ENCODE results near the gene FAM83G.
"Not testable (repeated sequence)": the region's sequence is repeated elsewhere in the genome, so short reads cannot be mapped to it uniquely, and the experiment has no call there.

Gene FAM83G

DNA sequence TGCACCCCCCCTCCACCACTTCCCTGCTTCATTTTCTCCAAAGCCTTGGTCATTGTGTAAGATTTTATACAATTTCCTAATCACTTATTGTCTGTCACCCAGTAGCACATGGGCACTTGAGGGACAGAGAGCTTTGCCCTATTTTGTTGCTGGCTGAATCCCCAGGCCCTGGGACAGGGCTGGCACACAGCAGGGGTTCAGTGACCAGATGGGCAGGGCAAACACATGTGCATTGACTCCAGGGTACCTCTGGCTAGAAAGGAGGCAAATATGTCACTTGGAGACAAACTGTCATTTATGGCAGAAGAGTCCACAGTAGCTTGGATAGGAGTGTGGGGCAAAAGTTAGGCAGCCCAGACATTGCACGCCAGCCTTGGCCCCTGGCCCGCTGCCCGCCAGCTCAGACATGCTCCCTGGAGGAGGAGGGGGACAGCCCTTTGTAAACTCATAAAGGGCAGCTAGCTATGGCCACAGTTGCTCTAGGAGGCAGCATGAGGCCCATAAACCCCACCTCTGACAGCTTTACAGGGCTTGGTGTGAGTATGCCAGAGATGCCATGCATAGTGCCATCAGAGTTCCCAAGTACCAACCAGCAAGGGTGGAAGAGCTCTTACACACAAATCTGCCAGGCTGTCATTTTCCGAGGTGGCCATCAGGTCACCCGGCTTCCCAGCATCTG, 26.3 kb upstream of the FAM83G start:
- no CpG with 5 or more reads among the region's 5 CpGs for WGBS
- H4K8ac ChIP-seq (ENCODE audit: low read length); H2BK120ac ChIP-seq (ENCODE audit: low read depth, low read length); H3K18ac ChIP-seq (ENCODE audit: low read depth in 1 of 2, low read length in 2 of 2); H3K79me1 ChIP-seq (replicated peaks; ENCODE audit: low read length, poor library complexity, severe bottlenecking); H3K4me1 ChIP-seq (ENCODE audit: control insufficient read depth, insufficient read depth, low read depth, low read length); H4K91ac ChIP-seq (ENCODE audit: low read length); H3K4me2 ChIP-seq (ENCODE audit: low read length, poor library complexity, severe bottlenecking); H2BK12ac ChIP-seq (ENCODE audit: low read length in 2 of 2); H3K23ac ChIP-seq (ENCODE audit: low read length in 2 of 2); H2AK5ac ChIP-seq (ENCODE audit: low read length, severe bottlenecking); H2AFZ ChIP-seq (ENCODE audit: low read depth, low read length); H2BK15ac ChIP-seq (ENCODE audit: low read depth, poor library complexity, severe bottlenecking); H3K9me3 ChIP-seq (ENCODE audit: control insufficient read depth, low read length); H3K9ac ChIP-seq (ENCODE audit: low read length); H3K36me3 ChIP-seq (ENCODE audit: control insufficient read depth in 1 of 2, insufficient read depth in 2 of 2, low read depth in 1 of 2, low read length in 2 of 2); H3K4ac ChIP-seq (ENCODE audit: low read depth in 1 of 2, low read length in 2 of 2); DNase-seq; H2BK5ac ChIP-seq (ENCODE audit: low read depth, low read length, poor library complexity, severe bottlenecking); H3K27ac ChIP-seq (ENCODE audit: low read length, poor library complexity, severe bottlenecking); H3K4me3 ChIP-seq (ENCODE audit: insufficient read depth in 1 of 2, low read depth in 1 of 2, low read length in 2 of 2); H3K27me3 ChIP-seq (ENCODE audit: control insufficient read depth in 1 of 2, insufficient read depth in 1 of 2, low read length in 2 of 2); H3K14ac ChIP-seq (ENCODE audit: low read length in 2 of 2): not testable (repeated sequence)

DNA sequence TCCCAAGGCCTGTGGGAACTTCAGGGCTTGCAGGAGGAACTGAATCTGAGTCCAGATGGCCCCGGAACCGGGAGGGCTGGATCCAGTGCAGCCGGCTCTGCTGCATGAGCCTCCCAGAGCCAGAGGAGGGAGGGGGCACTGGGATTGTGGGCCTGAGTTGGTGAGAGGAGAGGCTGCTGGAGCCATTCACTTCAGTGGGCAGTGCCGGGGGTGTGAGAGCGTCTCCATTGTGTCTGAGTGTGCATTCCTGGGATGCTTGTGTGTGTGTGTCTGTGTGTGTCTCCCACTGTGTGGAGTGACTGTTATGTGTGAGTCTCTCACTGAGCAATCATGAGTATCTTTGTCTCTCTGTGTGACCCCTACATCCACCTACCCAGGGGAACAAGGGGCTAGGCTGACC, 25.2 kb upstream of the FAM83G start:
- not testable (repeated sequence) for H3K23ac ChIP-seq (ENCODE audit: low read length in 2 of 2); H3K14ac ChIP-seq (ENCODE audit: low read length in 2 of 2); H3K27ac ChIP-seq (ENCODE audit: low read length, poor library complexity, severe bottlenecking); H3K4ac ChIP-seq (ENCODE audit: low read depth in 1 of 2, low read length in 2 of 2); H2BK120ac ChIP-seq (ENCODE audit: low read depth, low read length); H3K4me1 ChIP-seq (ENCODE audit: control insufficient read depth, insufficient read depth, low read depth, low read length); H3K9ac ChIP-seq (ENCODE audit: low read length); H2BK12ac ChIP-seq (ENCODE audit: low read length in 2 of 2); H4K8ac ChIP-seq (ENCODE audit: low read length); H2BK15ac ChIP-seq (ENCODE audit: low read depth, poor library complexity, severe bottlenecking); H3K4me3 ChIP-seq (ENCODE audit: insufficient read depth in 1 of 2, low read depth in 1 of 2, low read length in 2 of 2); H3K9me3 ChIP-seq (ENCODE audit: control insufficient read depth, low read length); H3K79me1 ChIP-seq (replicated peaks; ENCODE audit: low read length, poor library complexity, severe bottlenecking); H2AK5ac ChIP-seq (ENCODE audit: low read length, severe bottlenecking); H2AFZ ChIP-seq (ENCODE audit: low read depth, low read length); H4K91ac ChIP-seq (ENCODE audit: low read length); H3K27me3 ChIP-seq (ENCODE audit: control insufficient read depth in 1 of 2, insufficient read depth in 1 of 2, low read length in 2 of 2); H3K18ac ChIP-seq (ENCODE audit: low read depth in 1 of 2, low read length in 2 of 2); DNase-seq; H3K4me2 ChIP-seq (ENCODE audit: low read length, poor library complexity, severe bottlenecking); H3K36me3 ChIP-seq (ENCODE audit: control insufficient read depth in 1 of 2, insufficient read depth in 2 of 2, low read depth in 1 of 2, low read length in 2 of 2); H2BK5ac ChIP-seq (ENCODE audit: low read depth, low read length, poor library complexity, severe bottlenecking)
- no CpG with 5 or more reads among the region's 5 CpGs for WGBS

- not testable (repeated sequence) for H3K27me3 ChIP-seq (ENCODE audit: control insufficient read depth in 1 of 2, insufficient read depth in 1 of 2, low read length in 2 of 2); H2BK120ac ChIP-seq (ENCODE audit: low read depth, low read length); H3K9me3 ChIP-seq (ENCODE audit: control insufficient read depth, low read length); H3K79me1 ChIP-seq (replicated peaks; ENCODE audit: low read length, poor library complexity, severe bottlenecking); H3K4me1 ChIP-seq (ENCODE audit: control insufficient read depth, insufficient read depth, low read depth, low read length); H3K18ac ChIP-seq (ENCODE audit: low read depth in 1 of 2, low read length in 2 of 2); H3K27ac ChIP-seq (ENCODE audit: low read length, poor library complexity, severe bottlenecking); DNase-seq; H2BK15ac ChIP-seq (ENCODE audit: low read depth, poor library complexity, severe bottlenecking); H3K4me3 ChIP-seq (ENCODE audit: insufficient read depth in 1 of 2, low read depth in 1 of 2, low read length in 2 of 2); H2AFZ ChIP-seq (ENCODE audit: low read depth, low read length); H3K9ac ChIP-seq (ENCODE audit: low read length); H2BK12ac ChIP-seq (ENCODE audit: low read length in 2 of 2); H3K4ac ChIP-seq (ENCODE audit: low read depth in 1 of 2, low read length in 2 of 2); H3K23ac ChIP-seq (ENCODE audit: low read length in 2 of 2); H2AK5ac ChIP-seq (ENCODE audit: low read length, severe bottlenecking); H3K4me2 ChIP-seq (ENCODE audit: low read length, poor library complexity, severe bottlenecking); H4K8ac ChIP-seq (ENCODE audit: low read length); H2BK5ac ChIP-seq (ENCODE audit: low read depth, low read length, poor library complexity, severe bottlenecking); H3K36me3 ChIP-seq (ENCODE audit: control insufficient read depth in 1 of 2, insufficient read depth in 2 of 2, low read depth in 1 of 2, low read length in 2 of 2); H4K91ac ChIP-seq (ENCODE audit: low read length); H3K14ac ChIP-seq (ENCODE audit: low read length in 2 of 2)
- WGBS: no CpG with 5 or more reads among the region's 11 CpGs
Observed at GRCh38 chr17:19028671-19029070, 24.1 kb upstream of the FAM83G start.

DNA sequence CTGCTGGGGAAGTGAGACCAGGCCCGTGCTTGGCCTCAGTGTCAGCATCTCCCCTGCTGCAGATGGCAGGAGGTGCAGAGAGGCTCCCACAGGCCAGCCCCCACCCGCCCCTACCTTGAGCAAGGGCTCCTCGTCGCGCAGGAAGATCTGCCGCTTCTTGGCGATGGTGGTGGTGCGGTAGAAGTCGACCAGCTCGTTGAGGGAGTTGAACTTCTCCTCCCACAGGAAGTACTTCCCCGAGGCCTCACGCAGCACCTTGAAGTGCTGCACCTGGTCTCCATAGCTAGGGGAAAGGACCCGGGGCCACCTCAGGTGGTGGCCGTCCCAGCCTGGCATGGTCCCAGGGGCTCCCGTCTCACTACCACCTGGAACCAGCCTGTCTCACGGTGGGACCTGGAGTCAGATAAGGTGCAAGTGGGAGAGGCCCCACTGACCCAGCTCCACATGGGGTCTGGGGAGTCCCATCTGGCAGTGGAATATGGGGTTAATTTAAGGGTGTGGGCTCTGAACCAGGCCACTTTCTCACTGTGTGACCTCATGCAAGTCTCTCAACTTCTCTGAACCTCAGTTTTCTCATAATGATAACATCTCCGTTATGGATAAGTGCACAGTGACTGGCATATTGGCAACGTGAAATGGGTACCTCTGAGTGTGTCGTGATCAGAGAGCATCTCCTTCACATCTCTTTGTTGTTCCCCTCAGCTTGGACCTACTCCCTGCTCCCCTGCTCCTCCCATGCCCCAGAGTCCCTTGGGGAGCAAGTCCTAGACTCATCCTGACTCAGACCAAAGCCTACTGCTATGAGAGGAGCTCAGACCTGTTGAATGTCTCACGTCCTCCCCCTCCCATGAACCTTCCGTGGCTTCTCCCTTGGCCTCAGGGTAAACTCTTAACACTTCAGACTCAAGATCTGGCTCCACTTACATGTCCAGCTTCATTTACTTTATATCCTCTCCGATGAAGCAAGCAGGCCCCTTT, 19.8 kb upstream of the FAM83G start:
- DNase-seq: no peak
- no peak overlapping the region for H2BK12ac ChIP-seq (ENCODE audit: low read length in 2 of 2)
- H4K8ac ChIP-seq (ENCODE audit: low read length): no peak overlapping the region
- H2AK5ac ChIP-seq (ENCODE audit: low read length, severe bottlenecking): no peak overlapping the region
- no peak overlapping the region for H3K27ac ChIP-seq (ENCODE audit: low read length, poor library complexity, severe bottlenecking)
- no peak overlapping the region for H3K18ac ChIP-seq (ENCODE audit: low read depth in 1 of 2, low read length in 2 of 2)
- H2AFZ ChIP-seq (ENCODE audit: low read depth, low read length): no peak overlapping the region
- no peak overlapping the region for H3K4ac ChIP-seq (ENCODE audit: low read depth in 1 of 2, low read length in 2 of 2)
- H3K23ac ChIP-seq (ENCODE audit: low read length in 2 of 2): no peak overlapping the region
- no peak overlapping the region for H3K4me3 ChIP-seq (ENCODE audit: insufficient read depth in 1 of 2, low read depth in 1 of 2, low read length in 2 of 2)
- H3K27me3 ChIP-seq (ENCODE audit: control insufficient read depth in 1 of 2, insufficient read depth in 1 of 2, low read length in 2 of 2): peaks cover 0 to 9% of the 10 kb centered on the region in 2 experiments
- no peak overlapping the region for H2BK5ac ChIP-seq (ENCODE audit: low read depth, low read length, poor library complexity, severe bottlenecking)
- no peak overlapping the region for H3K14ac ChIP-seq (ENCODE audit: low read length in 2 of 2)
- no peaks in the 10 kb centered on the region for H3K79me1 ChIP-seq (replicated peaks; ENCODE audit: low read length, poor library complexity, severe bottlenecking)
- WGBS: 87% methylated on average over 22 of the region's 22 CpGs
- no peaks in the 10 kb centered on the region for H3K36me3 ChIP-seq (ENCODE audit: control insufficient read depth in 1 of 2, insufficient read depth in 2 of 2, low read depth in 1 of 2, low read length in 2 of 2)
- H3K9me3 ChIP-seq (ENCODE audit: control insufficient read depth, low read length): no peaks in the 10 kb centered on the region
- H3K9ac ChIP-seq (ENCODE audit: low read length): no peak overlapping the region
- no peak overlapping the region for H2BK120ac ChIP-seq (ENCODE audit: low read depth, low read length)
- no peak overlapping the region for H3K4me2 ChIP-seq (ENCODE audit: low read length, poor library complexity, severe bottlenecking)
- H4K91ac ChIP-seq (ENCODE audit: low read length): no peak overlapping the region
- no peaks in the 10 kb centered on the region for H3K4me1 ChIP-seq (ENCODE audit: control insufficient read depth, insufficient read depth, low read depth, low read length)
- H2BK15ac ChIP-seq (ENCODE audit: low read depth, poor library complexity, severe bottlenecking): no peak overlapping the region
